ENCODE data around the gene TRIM44. TPM values are rescaled to one million over a fixed set of nuclear protein-coding genes. Genes with fewer than 3 reads are reported as not detected.
"Not testable (repeated sequence)": the region's sequence is repeated elsewhere in the genome, so short reads cannot be mapped to it uniquely, and the experiment has no call there.

The TRIM44 gene
- total and polyA plus RNA-seq, 4 donors = 27.6 to 65.0 (median 45.4) TPM

DNA sequence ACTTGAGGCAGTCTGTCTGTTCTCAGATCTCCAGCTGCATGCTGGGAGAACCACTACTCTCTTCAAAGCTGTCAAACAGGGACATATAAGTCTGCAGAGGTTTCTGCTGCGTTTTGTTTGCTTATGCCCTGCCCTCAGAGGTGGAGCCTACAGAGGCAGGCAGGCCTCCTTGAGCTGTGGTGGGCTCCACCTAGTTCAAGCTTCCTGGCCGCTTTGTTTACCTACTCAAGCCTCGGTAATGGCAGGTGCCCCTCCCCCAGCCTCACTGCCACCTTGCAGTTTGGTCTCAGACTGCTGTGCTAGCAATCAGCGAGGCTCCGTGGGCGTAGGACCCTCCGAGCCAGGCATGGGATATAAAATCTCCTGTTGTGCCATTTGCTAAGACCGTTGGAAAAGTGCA, 97.4 kb downstream of the TRIM44 start:
- not testable (repeated sequence) for H3K27me3 ChIP-seq (ENCODE audit: control insufficient read depth, insufficient read depth, low read length); H3K4me3 ChIP-seq (ENCODE audit: low read depth, low read length); H3K9me3 ChIP-seq (ENCODE audit: control insufficient read depth, insufficient read depth, low read length); DNase-seq (ENCODE audit: low read depth in 4 of 6, low spot score in 6 of 6); H3K36me3 ChIP-seq (ENCODE audit: control insufficient read depth, insufficient read depth, low read length); H3K27ac ChIP-seq (ENCODE audit: low read depth, low read length); H3K4me1 ChIP-seq (ENCODE audit: control insufficient read depth, insufficient read depth, low read length)
- 53% methylated on average over 6 of the region's 8 CpGs for WGBS (ENCODE audit: insufficient coverage)

GRCh38 chr11:35761899-35762298, 99.3 kb downstream of the TRIM44 start:
- Histone ChIP-seq H3K4me1 (ENCODE audit: control insufficient read depth, insufficient read depth, low read length) (peaks cover 4% of the 10 kb centered on the region), H3K27me3 (ENCODE audit: control insufficient read depth, insufficient read depth, low read length) (no peaks in the 10 kb centered on the region), H3K36me3 (ENCODE audit: control insufficient read depth, insufficient read depth, low read length) (no peaks in the 10 kb centered on the region), H3K9me3 (ENCODE audit: control insufficient read depth, insufficient read depth, low read length) (no peaks in the 10 kb centered on the region), H3K27ac (ENCODE audit: low read depth, low read length) (no peak overlapping the region), H3K4me3 (ENCODE audit: low read depth, low read length) (no peak overlapping the region)
- WGBS (ENCODE audit: insufficient coverage) = 60% methylated on average over 1 of the region's 1 CpG
- DNase-seq (ENCODE audit: low read depth in 4 of 6, low spot score in 6 of 6) = peak in 1 of 6 donors; percentile 35

- WGBS (ENCODE audit: insufficient coverage) = no CpG with 5 or more reads among the region's 1 CpG
- Histone ChIP-seq H3K4me1 (ENCODE audit: control insufficient read depth, insufficient read depth, low read length) (peaks cover 4% of the 10 kb centered on the region), H3K27ac (ENCODE audit: low read depth, low read length) (no peak overlapping the region), H3K9me3 (ENCODE audit: control insufficient read depth, insufficient read depth, low read length) (no peaks in the 10 kb centered on the region), H3K4me3 (ENCODE audit: low read depth, low read length) (no peak overlapping the region), H3K36me3 (ENCODE audit: control insufficient read depth, insufficient read depth, low read length) (no peaks in the 10 kb centered on the region), H3K27me3 (ENCODE audit: control insufficient read depth, insufficient read depth, low read length) (no peaks in the 10 kb centered on the region)
- no peak for DNase-seq (ENCODE audit: low read depth in 4 of 6, low spot score in 6 of 6)
Measured at GRCh38 chr11:35763301-35763700, 100.7 kb downstream of the TRIM44 start.

- DNase-seq (ENCODE audit: low read depth in 4 of 6, low spot score in 6 of 6) = no peak
- Histone ChIP-seq H3K9me3 (ENCODE audit: control insufficient read depth, insufficient read depth, low read length) (no peaks in the 10 kb centered on the region), H3K27me3 (ENCODE audit: control insufficient read depth, insufficient read depth, low read length) (no peaks in the 10 kb centered on the region), H3K4me1 (ENCODE audit: control insufficient read depth, insufficient read depth, low read length) (peaks cover 4% of the 10 kb centered on the region), H3K4me3 (ENCODE audit: low read depth, low read length) (no peak overlapping the region), H3K36me3 (ENCODE audit: control insufficient read depth, insufficient read depth, low read length) (no peaks in the 10 kb centered on the region), H3K27ac (ENCODE audit: low read depth, low read length) (no peak overlapping the region)
- WGBS (ENCODE audit: insufficient coverage) = no CpG with 5 or more reads among the region's 4 CpGs
Measured at GRCh38 chr11:35763765-35764164, 101.2 kb downstream of the TRIM44 start.

DNA sequence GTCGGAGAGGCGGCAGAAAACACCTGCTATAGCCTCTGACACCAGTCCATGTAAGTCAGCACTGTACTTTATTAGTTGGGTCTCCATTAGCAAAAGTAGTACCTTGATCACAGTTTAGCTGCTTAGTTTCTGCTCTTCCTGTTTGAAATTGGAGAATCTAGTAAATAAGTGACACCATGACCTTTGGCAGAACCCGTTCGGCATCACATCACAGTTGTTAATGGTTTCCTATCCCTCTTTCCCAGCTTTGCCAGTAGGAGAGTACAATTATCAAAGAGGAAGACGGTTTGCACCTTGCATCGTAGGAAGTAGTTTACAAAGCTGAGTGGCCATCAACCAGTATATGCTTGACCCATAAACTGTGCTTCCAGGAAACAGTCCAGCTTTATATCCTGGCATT, 101.8 kb downstream of the TRIM44 start:
- no peaks in the 10 kb centered on the region for H3K27me3 ChIP-seq (ENCODE audit: control insufficient read depth, insufficient read depth, low read length)
- H3K4me3 ChIP-seq (ENCODE audit: low read depth, low read length) = no peak overlapping the region
- H3K9me3 ChIP-seq (ENCODE audit: control insufficient read depth, insufficient read depth, low read length) = no peaks in the 10 kb centered on the region
- no peak for DNase-seq (ENCODE audit: low read depth in 4 of 6, low spot score in 6 of 6)
- no peak overlapping the region for H3K27ac ChIP-seq (ENCODE audit: low read depth, low read length)
- peaks cover 4% of the 10 kb centered on the region for H3K4me1 ChIP-seq (ENCODE audit: control insufficient read depth, insufficient read depth, low read length)
- no peaks in the 10 kb centered on the region for H3K36me3 ChIP-seq (ENCODE audit: control insufficient read depth, insufficient read depth, low read length)
- WGBS (ENCODE audit: insufficient coverage) = no CpG with 5 or more reads among the region's 6 CpGs

GRCh38 chr11:35765211-35765610, 102.6 kb downstream of the TRIM44 start:
- Histone ChIP-seq H3K36me3 (ENCODE audit: control insufficient read depth, insufficient read depth, low read length) (no peaks in the 10 kb centered on the region), H3K4me3 (ENCODE audit: low read depth, low read length) (no peak overlapping the region), H3K9me3 (ENCODE audit: control insufficient read depth, insufficient read depth, low read length) (no peaks in the 10 kb centered on the region), H3K27me3 (ENCODE audit: control insufficient read depth, insufficient read depth, low read length) (no peaks in the 10 kb centered on the region), H3K4me1 (ENCODE audit: control insufficient read depth, insufficient read depth, low read length) (peaks cover 4% of the 10 kb centered on the region), H3K27ac (ENCODE audit: low read depth, low read length) (no peak overlapping the region)
- no peak for DNase-seq (ENCODE audit: low read depth in 4 of 6, low spot score in 6 of 6)
- 75% methylated on average over 1 of the region's 1 CpG for WGBS (ENCODE audit: insufficient coverage)

- WGBS (ENCODE audit: insufficient coverage) = 94% methylated on average over 2 of the region's 4 CpGs
- no peaks in the 10 kb centered on the region for H3K27me3 ChIP-seq (ENCODE audit: control insufficient read depth, insufficient read depth, low read length)
Measured at GRCh38 chr11:35766651-35767050, 104.1 kb downstream of the TRIM44 start.

GRCh38 chr11:35770425-35770824, 107.8 kb downstream of the TRIM44 start:
- not testable (repeated sequence) for H3K27me3 ChIP-seq (ENCODE audit: control insufficient read depth, insufficient read depth, low read length); H3K36me3 ChIP-seq (ENCODE audit: control insufficient read depth, insufficient read depth, low read length); H3K9me3 ChIP-seq (ENCODE audit: control insufficient read depth, insufficient read depth, low read length); DNase-seq (ENCODE audit: low read depth in 4 of 6, low spot score in 6 of 6); H3K4me1 ChIP-seq (ENCODE audit: control insufficient read depth, insufficient read depth, low read length); H3K27ac ChIP-seq (ENCODE audit: low read depth, low read length); H3K4me3 ChIP-seq (ENCODE audit: low read depth, low read length)
- WGBS (ENCODE audit: insufficient coverage) = no CpG with 5 or more reads among the region's 1 CpG

More at GRCh38 chr11:35766651-35767050, 104.1 kb downstream of the TRIM44 start:
- Histone ChIP-seq H3K9me3 (ENCODE audit: control insufficient read depth, insufficient read depth, low read length) (no peaks in the 10 kb centered on the region), H3K4me3 (ENCODE audit: low read depth, low read length) (no peak overlapping the region), H3K4me1 (ENCODE audit: control insufficient read depth, insufficient read depth, low read length) (peaks cover 3% of the 10 kb centered on the region), H3K27ac (ENCODE audit: low read depth, low read length) (no peak overlapping the region), H3K36me3 (ENCODE audit: control insufficient read depth, insufficient read depth, low read length) (no peaks in the 10 kb centered on the region)
- DNase-seq (ENCODE audit: low read depth in 4 of 6, low spot score in 6 of 6) = no peak

GRCh38 chr11:35771722-35772121, 109.1 kb downstream of the TRIM44 start:
- Histone ChIP-seq H3K27ac (ENCODE audit: low read depth, low read length) (no peak overlapping the region), H3K36me3 (ENCODE audit: control insufficient read depth, insufficient read depth, low read length) (no peaks in the 10 kb centered on the region), H3K4me3 (ENCODE audit: low read depth, low read length) (no peak overlapping the region), H3K27me3 (ENCODE audit: control insufficient read depth, insufficient read depth, low read length) (no peaks in the 10 kb centered on the region), H3K9me3 (ENCODE audit: control insufficient read depth, insufficient read depth, low read length) (no peaks in the 10 kb centered on the region), H3K4me1 (ENCODE audit: control insufficient read depth, insufficient read depth, low read length) (no peaks in the 10 kb centered on the region)
- no peak for DNase-seq (ENCODE audit: low read depth in 4 of 6, low spot score in 6 of 6)
- 84% methylated on average over 5 of the region's 5 CpGs for WGBS (ENCODE audit: insufficient coverage)

GRCh38 chr11:35777241-35777640, 114.7 kb downstream of the TRIM44 start:
- not testable (repeated sequence) for H3K27ac ChIP-seq (ENCODE audit: low read depth, low read length); H3K9me3 ChIP-seq (ENCODE audit: control insufficient read depth, insufficient read depth, low read length); H3K4me1 ChIP-seq (ENCODE audit: control insufficient read depth, insufficient read depth, low read length); H3K36me3 ChIP-seq (ENCODE audit: control insufficient read depth, insufficient read depth, low read length); DNase-seq (ENCODE audit: low read depth in 4 of 6, low spot score in 6 of 6); H3K4me3 ChIP-seq (ENCODE audit: low read depth, low read length); H3K27me3 ChIP-seq (ENCODE audit: control insufficient read depth, insufficient read depth, low read length)
- 90% methylated on average over 2 of the region's 3 CpGs for WGBS (ENCODE audit: insufficient coverage)

Measured in spinal cord (tissue), 10 donors.